Activated CD8-positive, alpha-beta memory T cell treated with anti-CD3 and anti-CD28 coated beads for 24 hours (primary cell): ENCODE data around the gene ZFP92.
A peak's percentile ranks its signal among the peaks of the same experiment; 100 is the strongest.
"Not testable (repeated sequence)": the region's sequence is repeated elsewhere in the genome, so short reads cannot be mapped to it uniquely, and the experiment has no call there.

Experiments used
- DNase-seq: peaks from one replicate; pipeline ENCODE4 v3.0.0-alpha.2; 2020

The ZFP92 gene

DNA sequence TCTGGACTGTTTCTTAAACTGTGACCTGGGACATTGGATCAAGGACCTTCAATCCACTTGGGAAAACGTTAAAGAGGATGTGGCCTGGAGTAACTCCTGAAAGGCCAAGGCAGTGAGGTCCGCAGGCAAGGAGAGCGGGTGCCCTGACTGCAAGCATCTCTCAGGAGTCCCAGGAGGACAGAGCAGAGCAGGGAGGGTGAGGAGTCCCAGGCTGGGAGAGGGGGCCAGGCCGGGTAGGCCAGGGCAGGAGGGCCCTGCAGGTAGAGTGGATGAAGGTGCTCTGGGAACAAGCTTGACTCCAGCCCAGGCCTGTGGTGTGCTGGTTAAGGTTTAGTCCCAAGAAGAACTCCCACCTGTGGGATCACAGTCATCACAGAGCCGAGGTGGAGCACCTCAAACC, 23.9 kb upstream of the ZFP92 start:
- no peak for DNase-seq

DNA sequence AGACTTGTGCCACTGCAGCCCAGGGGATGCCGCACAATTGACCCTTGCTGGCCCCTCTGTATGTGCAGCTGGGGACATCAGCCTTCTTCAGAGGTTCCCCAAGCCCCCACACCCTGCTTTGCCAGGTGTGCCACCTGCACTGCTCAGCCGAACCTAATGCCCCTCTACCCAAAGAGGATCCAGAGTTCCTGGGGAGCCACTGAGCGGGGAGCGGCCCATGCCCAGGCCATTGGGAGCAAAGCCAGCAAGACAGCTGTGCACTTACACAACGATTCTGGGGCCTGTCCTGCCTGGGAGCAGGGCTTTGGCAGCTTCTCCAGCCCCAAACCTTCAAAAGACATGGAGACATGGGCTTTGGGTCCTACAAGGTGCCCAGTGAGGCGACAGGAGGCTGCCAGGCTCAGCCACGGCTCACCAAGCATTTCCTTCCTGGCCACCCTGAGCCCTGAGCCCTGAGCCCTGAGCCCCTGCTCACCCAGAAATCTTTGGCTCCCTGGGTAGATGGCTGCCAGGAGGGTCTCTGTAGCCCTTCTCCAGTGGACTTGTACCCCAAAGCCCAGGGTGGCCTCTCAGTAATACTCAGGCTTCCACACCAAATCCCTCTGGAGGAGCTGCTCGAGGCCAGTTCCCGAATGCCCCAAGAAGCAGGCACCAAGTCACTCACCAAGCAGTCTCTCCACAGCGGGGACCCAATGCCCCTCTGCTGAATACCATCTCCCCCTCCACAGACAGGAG, 23.1 kb upstream of the ZFP92 start:
- peak; percentile 47 for DNase-seq

DNA sequence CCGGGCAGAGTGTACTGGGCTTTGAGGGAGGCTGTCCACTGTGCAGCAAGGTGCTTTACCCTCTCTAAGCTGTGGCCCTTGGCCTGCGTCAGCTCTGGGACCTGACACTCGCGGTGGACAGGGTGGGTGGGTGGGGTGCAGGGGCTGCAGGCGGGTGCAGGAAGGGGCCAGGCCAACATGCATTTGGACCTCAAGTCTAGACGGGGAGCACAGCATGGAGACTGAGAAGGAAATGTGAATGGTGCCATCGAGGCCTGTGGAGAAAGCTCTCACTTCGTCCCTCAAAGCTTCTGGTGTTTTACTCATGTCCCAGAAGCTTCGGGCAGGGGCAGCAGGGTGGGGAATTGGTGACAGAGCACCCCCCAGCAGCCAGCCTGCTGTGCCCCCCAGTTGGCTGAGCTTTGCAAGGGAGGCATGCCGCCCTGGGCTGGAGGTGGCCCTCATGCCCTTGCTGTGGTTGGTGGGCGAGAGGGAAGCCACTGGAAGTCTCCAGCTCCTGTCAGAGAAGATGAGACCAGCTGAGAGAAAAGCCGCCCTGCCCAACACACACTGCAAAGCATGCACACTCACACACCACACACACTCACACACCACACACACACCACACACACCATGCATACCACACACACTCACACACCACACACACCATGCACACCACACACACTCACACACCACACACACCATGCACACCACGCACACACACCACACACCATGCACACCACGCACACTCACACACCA, 22.4 kb upstream of the ZFP92 start:
- DNase-seq: peak; percentile 53

DNA sequence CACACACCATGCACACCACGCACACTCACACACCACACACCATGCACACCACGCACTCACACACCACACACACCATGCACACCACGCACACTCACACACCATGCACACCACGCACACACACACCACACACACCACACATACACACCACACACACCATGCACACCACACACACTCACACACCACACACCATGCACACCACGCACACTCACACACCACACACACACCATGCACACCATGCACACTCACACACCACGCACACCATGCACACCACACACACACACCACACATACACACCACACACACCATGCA, 21.9 kb upstream of the ZFP92 start:
- DNase-seq: not testable (repeated sequence)

DNA sequence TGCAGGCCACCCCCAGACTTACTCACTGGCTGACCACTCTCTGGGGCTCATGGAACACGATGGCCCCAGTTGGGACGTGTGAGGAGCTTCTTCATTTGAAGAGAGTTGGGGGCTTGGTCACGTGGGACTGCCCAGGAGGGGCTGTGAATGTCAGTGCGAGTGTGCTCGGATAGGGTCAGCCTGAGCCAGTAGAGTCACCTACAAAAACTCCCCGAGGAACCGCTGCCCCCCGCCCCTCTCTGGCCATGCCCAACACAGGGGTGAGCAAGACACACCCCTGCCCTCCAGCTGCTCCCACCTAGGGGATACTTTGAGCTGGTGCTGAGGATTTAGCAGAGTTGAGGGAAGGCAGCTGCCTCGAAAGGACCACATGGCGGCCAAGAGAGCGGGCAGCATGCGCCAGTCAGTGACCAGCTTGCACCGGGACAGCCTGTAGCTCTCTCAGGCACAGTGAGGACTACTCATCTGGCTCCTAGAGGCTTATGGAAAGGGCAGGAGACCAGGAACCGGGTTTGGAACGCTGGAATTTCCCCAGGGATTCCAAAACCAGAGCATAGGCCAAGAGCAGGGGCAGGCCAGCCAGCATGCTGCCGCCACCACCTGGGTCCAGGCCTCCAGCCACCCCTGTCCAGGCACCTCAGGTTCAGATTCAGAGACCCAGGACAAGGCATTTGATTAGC, 18.5 kb upstream of the ZFP92 start:
- DNase-seq: no peak

DNA sequence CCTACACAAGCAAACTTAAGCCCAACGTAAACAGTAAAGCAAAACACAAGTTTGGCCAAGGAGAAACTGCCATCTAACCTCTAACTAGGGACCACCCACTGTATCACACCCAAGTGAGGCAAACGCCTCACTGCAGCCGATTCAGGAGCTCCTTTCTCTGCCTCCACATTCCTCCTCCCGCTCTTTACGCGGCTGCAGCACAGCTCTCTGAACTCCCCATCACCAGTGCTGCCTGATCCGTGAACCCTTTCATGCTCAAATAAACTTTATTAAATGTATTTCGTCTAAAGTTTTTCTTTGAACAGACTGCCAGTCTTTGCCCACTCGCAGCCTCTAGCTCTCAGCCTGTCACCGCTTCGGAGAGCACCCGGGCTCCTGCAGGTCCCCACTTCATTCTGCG, 16.7 kb upstream of the ZFP92 start:
- DNase-seq: no peak

DNA sequence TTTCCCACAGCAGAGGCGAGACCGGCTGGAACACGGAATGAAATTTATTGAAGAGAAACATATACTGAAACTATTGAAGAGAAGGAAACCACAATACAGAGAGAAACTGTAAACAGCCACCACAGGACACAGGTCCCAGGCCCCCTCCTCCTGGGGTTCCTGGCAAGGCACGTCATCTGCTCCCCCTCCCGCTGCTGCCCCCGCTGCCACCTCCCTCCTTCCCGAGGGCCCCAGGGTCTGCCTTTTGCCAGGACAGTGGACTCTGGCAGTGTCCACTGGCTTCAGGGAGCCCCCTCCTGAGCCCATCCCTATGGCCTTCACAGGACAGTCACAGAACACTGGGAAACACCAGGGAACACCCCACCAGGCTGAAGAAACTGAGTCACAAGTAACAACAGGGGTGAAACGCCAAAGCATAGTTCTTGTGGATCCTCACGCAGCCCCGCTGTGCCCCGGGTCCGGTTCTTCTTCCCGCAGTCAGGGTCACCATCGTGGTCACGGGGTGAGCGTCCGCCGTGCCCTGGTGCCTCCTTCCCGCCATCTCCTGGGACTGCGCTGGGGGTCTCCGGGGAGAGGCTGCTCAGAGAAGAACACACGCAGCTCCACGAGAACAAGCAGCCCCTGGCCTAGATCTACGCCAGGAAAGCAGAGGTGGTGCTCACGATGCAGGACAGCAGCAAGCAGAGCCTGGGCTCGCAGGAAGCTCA, 15.5 kb upstream of the ZFP92 start:
- DNase-seq: no peak

DNA sequence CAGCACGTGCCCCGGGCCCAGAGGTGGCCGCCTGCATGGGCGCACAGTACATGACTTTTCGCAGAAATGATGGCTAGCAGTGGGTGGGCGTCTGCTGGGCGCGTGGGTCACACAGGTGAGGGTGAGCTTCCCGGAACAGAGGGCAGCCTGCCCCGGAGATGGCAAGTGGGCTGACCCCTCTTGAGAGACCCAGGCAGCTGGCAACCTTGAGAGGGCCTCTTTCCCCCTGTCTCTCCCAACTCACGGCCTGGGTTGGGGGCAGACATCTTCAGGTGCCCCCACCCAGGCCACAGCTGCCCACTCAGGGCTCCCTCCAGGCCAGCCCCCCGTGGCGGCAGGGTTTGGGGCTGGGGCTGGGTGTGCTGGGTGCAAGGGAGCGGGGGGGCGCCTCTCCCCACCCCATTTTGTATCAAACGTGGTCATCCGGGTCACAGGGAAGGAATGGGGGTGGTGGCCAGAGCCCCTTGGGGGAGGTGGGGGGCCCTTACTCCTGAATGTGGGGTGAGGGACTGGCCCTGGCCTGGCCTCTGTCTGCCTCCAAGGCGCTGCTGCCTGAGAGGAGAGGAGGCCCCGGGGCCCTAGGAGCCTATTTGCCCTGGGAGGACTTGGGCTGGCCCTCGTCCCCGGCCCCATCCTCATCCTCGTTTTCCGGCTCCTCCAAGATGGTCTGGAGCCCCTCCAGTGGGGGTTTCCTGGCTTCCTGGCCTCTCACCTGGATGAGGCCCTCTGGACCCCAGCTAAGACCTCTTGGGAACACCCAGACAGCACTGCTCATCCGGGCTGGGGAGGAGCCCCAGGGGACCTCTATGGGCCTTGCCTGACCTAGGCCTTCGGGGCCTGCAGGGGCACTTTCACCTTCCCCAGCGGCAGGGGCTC, 14.7 kb upstream of the ZFP92 start:
- no peak for DNase-seq

DNA sequence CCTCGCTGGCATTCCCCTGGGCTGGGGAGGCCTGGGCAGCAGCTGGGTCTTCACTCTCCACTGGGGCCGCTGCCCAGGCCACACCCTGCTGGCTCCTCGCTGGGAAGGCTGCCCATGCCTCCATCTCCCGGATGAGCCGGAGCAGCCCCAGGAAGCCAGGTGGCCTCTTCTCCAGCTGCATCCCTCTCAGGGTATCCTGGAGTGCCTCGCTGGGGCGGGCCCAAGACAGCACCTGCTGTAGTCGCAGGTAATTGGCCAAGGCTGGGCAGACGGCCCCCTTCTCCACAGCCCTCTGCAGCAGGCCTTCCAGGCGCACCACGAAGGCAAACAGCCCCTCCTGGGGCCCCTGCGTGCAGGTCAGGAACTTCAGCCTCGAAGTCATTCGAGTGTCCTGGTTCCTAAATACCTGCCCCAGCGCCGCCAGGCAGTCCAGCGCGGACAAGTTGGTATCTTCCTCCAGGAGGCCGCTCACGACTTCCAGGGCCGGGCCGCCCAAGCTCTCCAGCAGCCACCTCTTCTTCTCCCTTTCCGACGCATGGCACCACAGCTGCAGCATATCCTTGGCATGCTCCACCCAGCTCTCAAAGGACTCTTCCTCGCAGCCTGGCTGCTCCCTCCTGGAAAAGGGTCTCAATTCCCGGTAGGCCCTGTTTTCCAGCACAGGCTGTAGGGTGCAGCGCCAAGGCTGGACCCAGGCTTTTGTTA, 13.9 kb upstream of the ZFP92 start:
- no peak for DNase-seq

DNA sequence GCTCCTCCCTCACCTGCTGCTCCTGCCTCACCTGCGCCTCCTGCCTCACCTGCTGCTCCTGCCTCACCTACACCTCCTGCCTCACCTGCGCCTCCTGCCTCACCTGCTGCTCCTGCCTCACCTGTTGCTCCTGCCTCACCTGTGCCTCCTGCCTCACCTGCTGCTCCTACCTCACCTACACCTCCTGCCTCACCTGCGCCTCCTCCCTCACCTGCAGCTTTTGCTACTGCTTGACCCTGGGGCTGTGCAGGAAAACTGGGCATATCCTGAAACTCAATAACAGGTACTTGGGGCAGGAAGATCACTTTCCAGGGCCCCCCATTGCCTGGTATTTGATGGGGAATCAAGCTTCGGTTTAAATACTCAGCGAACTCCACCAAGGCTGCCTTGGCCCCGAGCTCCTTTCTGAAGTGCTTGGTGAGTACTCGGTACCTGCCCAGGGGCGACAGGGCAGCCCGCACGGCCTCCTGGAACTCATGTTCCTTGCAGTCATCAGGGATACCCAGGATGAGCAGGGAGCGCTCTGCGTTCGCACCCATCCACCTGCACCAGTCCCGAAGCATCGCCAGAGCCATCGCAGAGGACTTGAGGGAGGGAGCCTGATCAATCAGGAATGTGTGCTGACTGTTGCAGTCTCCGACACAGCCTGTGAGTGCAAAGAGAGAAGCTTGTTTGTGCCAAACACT, 12.9 kb upstream of the ZFP92 start:
- no peak for DNase-seq

DNA sequence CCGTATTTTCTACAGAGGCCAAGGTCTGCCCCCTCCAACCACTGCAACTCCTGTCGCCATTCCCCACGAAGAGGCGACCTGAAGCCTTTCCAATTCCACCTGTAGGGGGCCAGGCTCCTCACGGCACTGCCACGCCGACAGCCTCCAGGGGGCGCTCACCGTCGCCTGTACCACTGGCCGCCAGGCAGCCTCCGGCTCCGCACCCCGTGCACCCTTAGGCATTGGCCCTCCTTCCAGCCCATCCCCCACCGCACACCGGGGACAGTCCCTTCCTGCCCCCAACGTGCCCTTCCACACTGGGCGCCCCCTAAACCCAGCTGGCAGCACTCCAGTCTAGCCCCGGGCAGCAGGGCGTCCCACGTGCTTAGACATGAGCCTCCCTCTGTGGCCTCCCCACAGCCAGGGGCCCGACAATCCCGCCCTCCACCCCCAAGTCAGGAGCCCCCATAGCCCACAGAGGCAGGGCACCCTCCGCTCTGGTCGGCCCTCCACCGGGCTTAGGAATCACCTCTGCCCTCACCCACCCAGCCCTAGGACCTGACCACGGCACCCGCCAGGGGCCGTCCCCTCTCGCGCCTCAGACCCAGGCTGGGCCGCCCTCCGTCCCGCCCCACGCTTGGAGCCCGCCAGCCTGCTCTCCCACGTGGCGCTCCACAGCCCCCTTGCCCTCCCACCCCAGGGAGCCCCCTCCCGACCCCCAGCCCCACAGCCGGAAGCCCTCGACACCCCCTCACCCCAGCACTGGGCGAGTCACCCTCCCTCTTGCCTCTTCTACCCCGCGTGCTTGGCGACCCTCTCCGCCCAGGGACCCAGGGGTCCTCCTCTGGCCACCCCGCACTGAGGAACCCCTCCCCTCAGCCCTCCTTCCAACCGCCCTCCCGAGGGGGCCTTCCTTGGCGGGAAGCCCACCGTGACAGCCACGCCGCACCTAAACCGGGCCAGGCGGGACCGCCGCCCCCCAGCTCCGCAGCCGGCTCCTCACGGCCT, 10.8 kb upstream of the ZFP92 start:
- DNase-seq: peak; percentile 78

DNA sequence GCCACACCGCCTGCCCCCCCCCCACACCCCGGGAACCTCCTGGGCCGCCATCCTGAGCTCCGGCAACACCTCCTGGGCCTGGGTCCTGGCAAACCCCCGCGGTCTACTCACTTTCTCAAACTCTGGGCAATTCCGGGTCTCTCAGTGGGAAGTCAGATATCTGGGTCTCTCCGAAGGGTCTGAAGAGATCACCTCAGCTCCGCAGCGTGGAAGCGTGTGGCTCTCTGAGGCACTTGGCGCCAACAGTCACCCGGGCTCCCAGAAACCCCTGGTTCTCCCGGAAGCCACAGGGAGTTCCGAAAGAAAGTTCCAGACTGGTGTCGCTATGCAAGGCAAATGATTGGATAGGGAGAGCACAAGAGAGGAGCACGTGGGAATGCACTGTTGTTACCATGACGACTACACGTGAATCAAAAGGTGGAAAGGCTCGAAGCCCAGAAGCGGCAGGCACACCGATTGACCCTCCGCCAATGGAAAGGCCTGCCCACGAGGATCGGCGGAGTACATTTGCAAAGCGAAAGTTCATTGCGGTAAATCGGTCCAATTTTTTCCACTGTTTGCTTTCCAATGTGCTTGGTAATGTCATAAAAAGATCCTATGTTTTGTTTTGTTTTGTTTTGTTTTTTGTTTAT, 10.0 kb upstream of the ZFP92 start, which contains the start of gene PNMA6E:
Gene PNMA6E, minus strand, starts transcription at position 218 of the 632 bp plus-strand sequence. CDS start 2,501 bp downstream, outside the sequence.
- no peak for DNase-seq

DNA sequence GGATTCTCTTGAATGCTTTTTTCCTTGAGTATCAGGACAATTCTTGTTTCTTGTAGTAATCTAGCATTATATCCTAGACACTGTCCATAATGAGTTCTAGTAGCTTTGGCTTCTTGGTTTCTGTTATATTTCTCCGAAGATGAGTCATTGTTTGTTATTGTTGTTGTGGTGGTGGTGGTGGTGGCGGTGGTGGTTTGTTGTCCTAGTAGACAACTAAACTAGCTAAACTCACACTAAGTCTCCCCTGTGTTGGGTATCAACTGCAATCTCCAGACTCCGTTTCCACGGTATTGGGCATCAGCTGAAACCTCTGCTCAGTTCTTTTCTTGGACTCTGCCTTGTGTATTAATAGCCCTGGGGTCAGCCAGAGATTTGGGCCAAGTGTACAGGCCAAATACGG, 6.9 kb upstream of the ZFP92 start:
- not testable (repeated sequence) for DNase-seq

DNA sequence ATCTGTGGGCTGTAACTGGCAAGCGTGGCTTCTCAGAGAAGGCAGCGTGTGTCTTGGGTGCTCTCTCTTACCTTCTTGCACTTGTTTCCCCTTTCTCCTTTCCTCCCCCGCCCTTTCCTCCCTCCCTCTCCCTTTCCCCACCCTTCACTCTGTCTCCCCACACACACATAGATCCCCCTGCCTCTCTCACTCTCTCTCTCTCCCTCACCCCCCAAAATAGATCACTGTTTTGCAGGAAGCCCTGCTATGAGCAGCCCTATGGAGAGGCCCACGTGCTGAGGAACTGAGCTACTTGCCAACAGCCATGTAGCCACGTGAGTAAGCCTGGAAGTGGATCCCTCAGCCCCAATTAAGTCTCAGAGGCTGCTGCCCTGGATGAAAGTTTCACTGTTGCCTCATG, 5.8 kb upstream of the ZFP92 start:
- no peak for DNase-seq

DNA sequence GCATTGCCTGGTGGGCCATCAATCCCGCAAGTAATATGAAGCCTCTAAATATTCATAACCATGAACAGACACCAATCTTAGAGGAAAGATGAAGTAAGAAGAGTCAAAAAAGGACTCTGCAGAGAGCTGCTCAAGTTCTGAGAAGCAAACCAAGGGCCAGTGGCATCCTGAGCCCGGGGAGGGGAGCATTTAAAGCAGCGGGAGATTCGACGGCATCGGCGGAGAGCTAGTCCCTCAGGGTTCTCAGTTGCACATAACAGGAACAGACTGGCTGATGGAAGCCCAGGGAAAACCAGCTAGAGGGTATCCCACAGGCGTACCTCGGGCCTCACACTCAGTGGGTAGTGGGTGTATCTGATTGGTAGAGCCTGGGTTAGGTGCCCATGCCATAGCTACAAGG, 5.3 kb upstream of the ZFP92 start:
- DNase-seq: no peak

DNA sequence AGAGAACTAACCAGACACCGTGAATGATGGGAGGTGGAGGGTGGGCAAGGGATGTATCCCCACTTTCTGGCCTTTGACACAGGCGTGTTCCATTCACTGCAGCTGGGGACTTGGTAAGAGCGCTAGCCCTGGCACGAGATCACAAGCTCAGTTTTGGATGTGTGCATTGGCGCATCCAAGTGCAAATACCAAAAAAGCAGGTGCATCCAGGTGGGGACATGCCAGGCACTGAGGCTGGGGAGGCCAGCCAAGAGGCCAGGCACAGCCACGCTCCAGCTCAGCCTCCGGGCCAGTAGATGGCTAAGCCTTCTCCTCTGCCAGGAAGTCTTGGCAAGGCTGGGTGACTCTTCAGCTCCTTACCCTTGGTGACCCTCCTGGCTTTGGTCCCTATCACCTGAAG, 4.4 kb upstream of the ZFP92 start:
- no peak for DNase-seq

DNA sequence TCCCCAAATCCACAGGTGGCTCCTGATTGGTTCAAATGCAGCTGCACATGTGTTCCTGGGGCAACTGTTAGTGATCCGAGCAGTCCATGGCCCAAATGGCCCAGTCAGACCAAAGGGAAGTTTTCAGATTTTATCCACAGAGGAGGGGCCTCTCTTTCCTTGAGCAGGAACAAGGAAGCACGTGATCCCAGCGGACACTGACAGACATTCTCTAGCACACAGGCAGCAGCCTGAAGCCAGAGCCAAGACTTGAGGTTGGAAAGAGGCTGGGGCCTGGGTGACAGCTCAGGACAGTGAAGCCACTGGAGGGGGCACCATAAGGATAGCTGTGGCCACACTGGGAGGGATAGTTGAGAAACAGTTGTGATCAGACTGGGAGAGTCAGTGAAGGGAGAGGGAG, 3.5 kb upstream of the ZFP92 start:
- DNase-seq: no peak

DNA sequence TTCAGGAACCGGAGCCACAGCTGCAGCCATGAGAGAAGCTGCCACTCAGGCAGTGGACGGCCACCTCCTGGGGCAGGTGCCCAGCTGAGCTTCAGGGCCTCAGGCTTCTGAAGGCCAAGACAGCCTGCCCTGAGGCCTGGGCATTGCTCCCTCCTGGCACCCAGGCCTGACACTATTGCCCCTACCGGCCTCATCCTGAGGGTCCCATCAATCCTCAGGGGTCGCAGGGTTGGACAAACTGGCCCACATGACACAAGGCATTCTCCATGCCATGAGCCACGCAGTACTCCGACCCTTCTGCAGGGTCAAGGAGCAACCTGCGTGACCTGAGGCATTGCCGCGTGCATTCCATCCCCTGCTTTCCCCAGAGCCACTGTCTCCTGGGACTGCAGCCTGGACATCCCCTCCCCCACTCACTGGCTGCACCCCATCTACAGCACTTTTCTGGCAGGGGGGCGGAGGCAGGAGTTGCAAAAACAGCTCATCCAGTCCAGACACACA, 3.0 kb upstream of the ZFP92 start:
- no peak for DNase-seq

DNA sequence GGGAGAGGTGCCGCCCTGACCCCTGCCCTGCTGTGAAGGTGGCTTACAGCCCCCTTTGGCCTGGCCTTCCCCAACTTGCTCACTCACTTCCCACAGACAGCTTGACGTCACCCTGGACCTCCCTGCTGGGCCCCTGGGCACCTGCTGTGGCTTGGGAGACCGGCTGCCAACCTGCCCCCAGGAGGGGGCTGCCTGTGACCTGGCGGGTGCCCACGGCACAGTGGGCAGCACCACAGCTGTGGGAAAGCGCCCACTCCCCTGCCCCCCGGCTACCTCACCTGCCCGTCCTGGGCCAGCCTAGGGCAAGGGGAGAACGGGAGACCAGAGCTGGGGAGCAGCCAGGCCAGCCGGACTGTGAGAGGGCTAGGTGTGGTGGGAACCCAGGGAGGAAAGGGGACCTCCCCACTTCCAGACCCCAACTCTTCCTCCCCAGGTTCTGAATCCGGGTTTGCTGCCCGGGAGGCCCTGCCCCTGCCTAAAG, 2.4 kb upstream of the ZFP92 start:
- no peak for DNase-seq
